ENCODE data around the gene THBS3.
"Not testable (repeated sequence)": the region's sequence is repeated elsewhere in the genome, so short reads cannot be mapped to it uniquely, and the experiment has no call there.

Gene THBS3

DNA sequence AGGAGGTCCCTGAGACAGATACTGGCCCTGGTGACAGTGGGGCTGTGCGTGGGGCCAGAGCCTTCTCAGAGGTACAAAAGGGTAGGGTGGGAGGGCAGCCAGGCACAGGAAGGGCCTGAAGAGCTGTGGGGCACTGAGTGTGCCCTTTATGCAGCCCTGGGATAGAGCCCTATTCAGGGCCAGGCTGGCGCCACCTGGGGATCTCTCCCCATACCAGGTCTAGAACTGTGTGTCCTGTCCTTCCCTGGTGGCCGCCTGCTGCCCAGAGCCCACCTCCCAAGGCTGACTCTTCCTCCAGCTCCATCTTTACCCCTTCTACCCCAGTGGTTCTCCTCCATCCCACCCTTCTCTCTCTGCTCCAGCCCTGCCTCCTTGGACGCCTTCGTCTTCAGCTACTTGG lies 25.8 kb upstream of the THBS3 start:
- not testable (repeated sequence) for DNase-seq

DNA sequence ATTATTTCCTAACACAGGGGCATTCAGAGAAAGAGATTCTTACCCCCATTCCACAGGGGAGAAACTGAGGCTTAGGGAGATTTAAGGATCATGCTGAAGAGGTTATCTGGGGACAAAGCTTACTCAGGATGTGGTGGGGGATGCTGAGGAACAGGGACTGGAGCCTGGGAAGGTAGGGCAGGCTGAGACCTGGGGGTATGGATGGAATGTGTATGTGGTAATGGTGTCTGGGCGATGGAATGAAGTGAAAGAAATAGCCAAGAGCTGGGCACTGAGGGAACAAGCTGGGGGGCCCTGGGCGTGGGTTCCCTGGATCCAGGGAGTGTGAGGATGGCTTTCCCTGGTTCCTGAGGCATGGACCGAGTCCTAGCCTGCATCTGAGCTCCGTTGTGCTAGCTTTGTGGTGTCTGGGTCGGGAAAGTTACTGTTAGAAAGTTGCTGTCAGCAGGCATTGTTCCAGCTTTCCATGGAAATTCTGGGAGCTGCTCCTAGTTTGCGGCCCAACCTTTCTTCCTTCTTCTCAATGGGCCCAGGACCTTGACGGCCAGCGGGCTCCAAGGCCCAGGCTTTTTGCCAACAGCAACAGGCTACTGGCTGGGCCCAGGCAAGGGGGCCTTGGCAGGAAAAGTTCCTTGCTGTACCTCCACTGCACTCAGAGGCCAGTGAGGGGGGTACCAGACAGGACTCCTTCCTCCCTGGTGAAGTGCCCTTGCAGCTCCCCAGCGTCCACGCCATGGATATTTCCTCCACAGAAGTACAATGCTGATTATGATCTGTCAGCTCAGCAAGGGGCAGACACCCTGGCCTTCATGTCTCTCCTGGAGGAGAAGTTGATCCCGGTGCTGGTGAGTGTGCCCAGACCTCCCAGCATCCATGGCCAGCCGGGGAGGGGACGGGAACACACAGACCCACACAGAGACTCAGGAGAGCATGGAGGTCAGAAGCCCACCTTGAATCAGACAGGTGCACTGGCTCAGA lies 24.6 kb upstream of the THBS3 start:
- DNase-seq, result not testable (repeated sequence)

DNA sequence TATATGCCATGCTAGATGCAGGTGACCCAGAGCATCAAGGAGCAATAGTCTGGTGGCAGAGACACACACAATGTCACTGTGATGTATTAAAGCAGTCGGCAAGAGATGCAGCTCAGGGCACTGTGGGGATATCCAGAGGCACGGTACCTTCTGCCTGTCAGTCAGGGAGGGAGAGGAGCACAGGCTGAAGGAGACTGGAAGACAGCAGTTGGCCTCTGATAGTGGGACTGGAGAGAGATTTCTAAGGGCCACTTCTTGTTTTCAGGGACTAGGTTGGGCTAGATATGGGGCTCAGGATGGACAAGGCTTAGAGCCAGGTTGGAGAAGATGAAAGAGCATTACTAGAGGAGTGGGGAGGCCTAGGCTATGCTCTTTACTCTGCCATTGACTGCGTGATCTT lies 23.6 kb upstream of the THBS3 start:
- not testable (repeated sequence) for DNase-seq

DNA sequence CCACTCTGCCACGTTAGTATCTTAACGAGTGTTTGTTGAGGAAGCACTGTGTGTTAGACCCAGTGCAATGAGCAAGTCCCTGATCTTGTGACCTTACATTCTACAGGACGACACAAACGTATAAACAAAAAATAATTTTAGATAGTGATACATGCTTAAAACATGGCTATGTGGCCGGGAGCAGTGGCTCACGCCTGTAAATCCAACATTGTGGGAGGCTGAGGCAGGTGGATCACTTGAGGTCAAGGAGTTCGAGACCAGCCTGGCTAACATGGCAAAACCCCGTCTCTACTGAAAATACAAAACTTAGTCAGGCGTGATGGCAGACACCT lies 20.4 kb upstream of the THBS3 start:
- DNase-seq, result no peak

- DNase-seq, result peak; percentile 100
These were observed 19.8 kb upstream of the THBS3 start for GRCh38 chr1:155227261-155228095.

DNA sequence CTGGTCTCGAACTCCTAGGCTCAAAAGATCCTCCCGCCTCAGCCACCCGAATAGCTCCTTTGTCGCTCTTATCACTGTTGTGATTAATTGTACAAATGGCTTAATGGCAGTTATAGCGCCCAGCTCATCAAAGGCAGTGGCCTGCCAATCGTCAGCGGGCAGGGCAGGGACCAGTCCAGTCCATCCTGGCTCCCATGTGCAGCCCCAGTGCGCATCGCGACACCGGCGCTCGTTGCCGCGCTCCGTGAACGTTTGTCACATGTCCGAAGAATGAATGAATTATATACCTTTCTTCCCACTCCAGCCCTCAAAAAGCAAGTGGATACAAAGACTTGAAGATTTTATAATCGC lies 19.2 kb upstream of the THBS3 start:
- DNase-seq, result no peak

DNA sequence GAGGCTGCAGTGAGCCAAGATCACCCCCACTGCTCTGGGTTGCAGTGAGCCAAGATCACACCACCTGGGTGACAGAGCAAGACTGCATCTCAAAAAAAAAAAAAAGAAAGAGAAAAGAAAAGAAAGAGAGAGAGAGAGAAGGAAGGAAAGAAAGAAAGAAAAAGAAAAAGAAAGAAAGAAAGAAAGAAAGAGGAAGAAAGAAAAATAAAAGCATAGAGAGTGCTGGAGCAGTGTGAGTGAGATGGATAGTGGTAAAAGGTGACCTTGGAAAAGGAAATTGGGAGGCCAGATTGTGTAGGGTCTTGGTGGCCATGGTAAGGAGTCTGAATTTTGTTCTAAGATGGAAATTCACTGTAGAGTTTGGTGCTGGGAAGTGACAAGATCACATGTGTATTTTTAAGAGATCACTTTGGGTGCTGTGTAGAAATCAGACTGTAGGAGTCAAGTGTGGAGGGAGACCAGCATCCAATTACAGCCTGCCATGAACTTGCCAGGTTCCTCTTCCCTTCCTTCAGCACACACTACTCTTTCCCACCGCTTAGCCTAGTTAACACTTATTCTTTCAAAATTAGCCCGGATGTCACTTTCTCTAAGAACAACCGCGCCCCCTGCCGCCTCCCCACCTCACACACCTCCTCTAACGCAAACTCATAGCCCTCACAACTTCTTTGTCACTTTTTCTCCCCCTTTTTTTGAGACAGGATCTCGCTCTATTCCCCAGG lies 18.7 kb upstream of the THBS3 start:
- DNase-seq, result peak; percentile 95

DNA sequence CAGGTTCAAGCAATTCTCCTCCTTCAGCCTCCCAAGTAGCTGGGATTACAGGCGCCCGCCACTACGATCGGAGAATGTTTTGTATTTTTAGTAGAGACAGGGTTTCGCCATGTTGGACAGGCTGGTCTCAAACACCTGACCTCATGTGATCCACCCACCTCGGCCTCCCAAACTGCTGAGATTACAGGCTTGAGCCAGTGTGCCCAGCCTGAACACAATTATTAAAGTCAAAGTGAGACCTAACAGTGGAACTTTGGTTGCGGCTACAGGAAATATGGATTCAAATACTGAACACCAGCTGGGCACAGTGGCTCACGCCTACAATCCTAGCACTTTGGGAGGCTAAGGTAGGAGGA lies 17.7 kb upstream of the THBS3 start:
- DNase-seq, result not testable (repeated sequence)

DNA sequence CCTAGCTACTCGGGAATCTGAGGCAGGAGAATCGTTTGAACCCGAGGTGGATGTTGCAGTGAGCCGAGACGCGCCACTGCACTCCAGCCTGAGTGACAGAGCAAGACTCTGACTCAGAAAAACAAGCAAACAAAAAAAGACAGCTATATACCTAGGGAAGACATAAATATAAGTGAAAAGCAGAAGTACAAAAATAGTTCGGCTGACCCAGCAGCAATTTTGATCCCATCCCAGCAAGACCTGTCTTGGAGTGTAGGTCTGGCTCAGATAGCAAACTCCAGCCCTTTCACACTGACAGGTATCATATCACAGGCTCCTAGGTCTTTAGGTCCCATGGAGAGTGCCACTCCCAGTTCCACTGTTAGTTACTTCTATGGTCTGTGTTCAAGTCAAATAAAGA lies 15.3 kb upstream of the THBS3 start:
- DNase-seq, result no peak

- not testable (repeated sequence) for DNase-seq
These were observed 12.7 kb upstream of the THBS3 start for GRCh38 chr1:155220211-155220965.

DNA sequence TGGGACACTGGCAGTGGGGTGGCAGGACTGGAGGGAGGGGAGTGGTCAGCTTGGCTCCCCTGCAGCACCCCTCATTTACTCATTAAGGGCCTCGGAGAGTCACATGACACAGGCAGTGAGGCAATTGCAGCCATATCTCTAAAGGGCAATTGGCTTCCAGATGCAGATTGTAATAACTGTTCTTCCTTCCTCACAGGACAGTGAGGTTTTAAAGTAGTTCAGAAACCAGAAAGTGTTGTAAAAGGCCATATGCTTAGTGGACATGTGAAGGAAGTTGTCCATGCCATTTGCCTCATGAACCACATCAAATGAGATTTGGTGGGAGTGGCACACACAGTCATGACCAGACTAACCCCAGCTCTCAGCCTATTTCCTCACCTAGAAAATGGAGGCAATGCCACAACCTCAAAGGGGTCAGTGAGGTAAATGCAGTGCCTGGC lies 11.9 kb upstream of the THBS3 start:
- no peak for DNase-seq

DNA sequence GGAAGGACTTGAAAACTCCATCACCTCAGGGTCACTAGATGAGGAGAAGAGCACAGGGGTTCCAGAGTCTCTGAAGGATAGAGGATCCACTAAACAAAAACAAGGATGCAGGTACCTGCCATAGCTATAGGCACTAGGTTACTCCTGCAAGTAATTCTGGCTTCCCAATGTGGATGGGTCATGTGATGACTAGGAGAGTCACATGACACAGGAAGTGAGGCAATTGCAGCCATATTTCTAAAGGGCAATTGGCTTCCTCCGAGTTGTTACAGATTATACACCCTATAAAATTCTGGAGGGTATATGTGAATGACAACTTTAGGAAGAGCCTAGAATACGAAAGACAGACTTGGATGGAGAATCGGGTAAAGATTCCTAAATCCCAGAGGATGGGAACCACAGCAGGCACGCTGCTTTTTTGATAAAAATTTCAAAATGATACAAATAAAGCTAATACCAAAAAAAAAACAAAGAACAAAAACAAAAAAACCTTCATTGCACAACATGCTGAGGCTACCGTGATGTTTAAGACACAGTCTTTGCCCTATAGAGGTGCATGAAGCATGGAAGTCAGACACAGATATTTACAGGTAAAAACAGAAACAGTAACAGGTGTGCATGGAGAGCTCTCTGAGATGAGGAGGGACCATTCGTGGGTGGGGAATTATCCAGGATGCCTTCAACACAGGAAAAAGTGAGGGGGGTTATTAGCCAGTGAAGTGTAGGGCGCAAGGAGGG lies 11.3 kb upstream of the THBS3 start:
- DNase-seq, result no peak

GRCh38 chr1:155214702-155215101 lies 7.0 kb upstream of the THBS3 start:
- DNase-seq, result not testable (repeated sequence)

- not testable (repeated sequence) for DNase-seq
These were observed 4.3 kb upstream of the THBS3 start for GRCh38 chr1:155212051-155212440.

DNA sequence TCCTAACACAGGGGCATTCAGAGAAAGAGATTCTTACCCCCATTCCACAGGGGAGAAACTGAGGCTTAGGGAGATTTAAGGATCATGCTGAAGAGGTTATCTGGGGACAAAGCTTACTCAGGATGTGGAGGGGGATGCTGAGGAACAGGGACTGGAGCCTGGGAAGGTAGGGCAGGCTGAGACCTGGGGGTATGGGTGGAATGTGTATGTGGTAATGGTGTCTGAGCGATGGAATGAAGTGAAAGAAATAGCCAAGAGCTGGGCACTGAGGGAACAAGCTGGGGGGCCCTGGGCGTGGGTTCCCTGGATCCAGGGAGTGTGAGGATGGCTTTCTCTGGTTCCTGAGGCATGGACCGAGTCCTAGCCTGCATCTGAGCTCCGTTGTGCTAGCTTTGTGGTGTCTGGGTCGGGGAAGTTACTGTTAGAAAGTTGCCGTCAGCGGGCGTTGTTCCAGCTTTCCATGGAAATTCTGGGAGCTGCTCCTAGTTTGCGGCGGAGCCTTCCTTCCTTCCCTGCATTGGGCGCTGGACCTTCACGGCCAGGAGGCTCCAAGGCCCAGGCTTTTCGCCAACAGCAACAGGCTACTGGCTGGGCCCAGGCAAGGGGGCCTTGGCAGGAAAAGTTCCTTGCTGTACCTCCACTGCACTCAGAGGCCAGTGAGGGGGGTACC lies 3.8 kb upstream of the THBS3 start:
- DNase-seq, result not testable (repeated sequence)

DNA sequence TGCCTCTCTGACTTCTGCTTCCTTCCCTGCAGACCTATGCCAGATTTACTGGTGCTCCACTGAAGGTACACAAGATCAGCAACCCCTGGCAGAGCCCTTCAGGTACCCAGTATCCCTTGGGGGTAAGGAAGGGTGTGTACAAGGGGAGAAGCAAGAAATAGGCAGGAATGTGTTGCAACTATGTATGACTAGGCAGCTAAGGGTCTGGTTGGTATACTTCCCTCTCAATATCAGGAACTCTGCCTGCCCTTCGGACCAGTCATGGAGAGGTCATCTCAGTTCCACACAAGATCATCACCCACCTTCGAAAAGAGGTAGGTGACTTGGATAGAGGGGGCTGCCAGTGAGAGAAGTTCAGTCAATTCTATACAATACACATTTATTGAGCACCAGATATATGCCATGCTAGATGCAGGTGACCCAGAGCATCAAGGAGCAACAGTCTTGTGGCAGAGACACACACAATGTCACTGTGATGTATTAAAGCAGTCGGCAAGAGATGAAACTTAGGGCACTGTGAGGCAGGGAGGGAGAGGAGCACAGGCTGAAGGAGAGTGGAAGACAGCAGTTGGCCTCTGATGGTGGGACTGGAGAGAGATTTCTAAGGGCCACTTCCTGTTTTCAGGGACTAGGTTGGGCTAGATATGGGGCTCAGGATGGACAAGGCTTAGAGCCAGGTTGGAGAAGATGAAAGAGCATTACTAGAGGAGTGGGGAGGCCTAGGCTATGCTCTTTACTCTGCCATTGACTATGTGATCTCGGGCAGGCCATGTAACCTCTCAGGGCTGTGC lies 2.8 kb upstream of the THBS3 start:
- DNase-seq, result no peak

- DNase-seq, result no peak
These were observed 1.6 kb upstream of the THBS3 start for GRCh38 chr1:155209312-155209721.

DNA sequence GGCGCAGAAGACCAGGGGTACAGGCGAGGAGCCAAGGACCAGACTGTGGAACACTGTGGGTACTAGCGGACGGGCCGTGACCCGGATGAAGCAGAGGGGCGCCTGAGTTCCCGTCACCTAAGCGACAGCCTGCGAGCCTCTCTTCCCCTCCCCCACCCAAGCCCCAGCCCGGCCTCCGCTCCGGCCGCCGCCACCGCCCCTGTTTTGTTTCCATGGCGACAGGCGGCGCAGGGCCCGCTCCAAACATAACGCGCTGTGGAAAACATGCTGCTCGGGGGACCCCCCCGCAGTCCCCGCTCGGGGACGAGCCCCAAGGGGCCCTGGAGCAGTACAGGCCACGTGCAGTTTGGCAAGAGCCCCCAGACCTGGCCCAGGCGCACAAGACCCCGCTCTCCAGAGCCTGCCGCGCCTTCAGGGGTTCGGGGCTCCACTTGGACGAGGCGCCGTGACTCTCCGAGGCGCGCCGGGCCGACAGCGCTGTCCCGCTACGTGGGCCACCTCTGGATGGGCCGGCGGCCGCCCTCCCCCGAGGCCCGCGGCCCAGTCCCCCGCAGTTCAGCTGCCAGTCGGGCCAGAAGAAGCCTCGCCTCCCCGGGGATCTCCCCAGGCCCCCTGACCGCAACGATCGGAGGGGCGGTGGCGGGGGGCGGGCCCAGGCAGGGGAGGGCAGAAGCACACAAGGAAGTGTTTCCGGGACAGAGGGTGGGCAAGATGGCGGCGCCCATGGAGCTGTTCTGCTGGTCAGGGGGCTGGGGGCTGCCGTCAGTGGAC lies 1.0 kb upstream of the THBS3 start, which contains the start of gene MTX1:
Gene MTX1, plus strand, starts transcription at position 155 of the 771 bp plus-strand sequence. Its CDS starts 110 bp downstream, at position 265.
- DNase-seq, result peak; percentile 84
